Calu3 (cell line): ENCODE measurements around the gene PRELP. TPM values are rescaled to one million over a fixed set of nuclear protein-coding genes. Genes with fewer than 3 reads are reported as not detected.

ENCODE experiments used
- BruUV-seq: library from RNA; stranded (reverse); fragments of 400-500 nt; replicated peaks from 2 replicates; lab custom pipeline; 2021; lab: Mats Ljungman, UMichigan
- CTCF ChIA-PET: fragments of 300-600 bp; sonication (Branson Sonifier 250); formaldehyde crosslinking; loops from one replicate; lab custom pipeline; 2022; ENCODE audit warnings: antibody characterized with exemption; lab: Charles Lee
- DNase-seq: peaks from one replicate; pipeline ENCODE4 v3.0.0; 2022
- H3K27ac Mint-ChIP-seq: one replicate; pipeline ENCODE4 v1.8.0; 2022; ENCODE audit warnings: mixed read lengths; ENCODE audit not compliant: unreplicated experiment
- H3K27me3 Mint-ChIP-seq: one replicate; pipeline ENCODE4 v1.8.0; 2022; ENCODE audit warnings: mixed read lengths; ENCODE audit not compliant: unreplicated experiment
- H3K36me3 Mint-ChIP-seq: one replicate; pipeline ENCODE4 v1.8.0; 2022; ENCODE audit warnings: mild to moderate bottlenecking, moderate library complexity, mixed read lengths; ENCODE audit not compliant: insufficient read depth, unreplicated experiment
- H3K4me1 Mint-ChIP-seq: one replicate; pipeline ENCODE4 v1.8.0; 2022; ENCODE audit warnings: mild to moderate bottlenecking, low read depth, mixed read lengths; ENCODE audit not compliant: unreplicated experiment
- H3K4me3 Mint-ChIP-seq: one replicate; pipeline ENCODE4 v1.8.0; 2022; ENCODE audit warnings: mild to moderate bottlenecking, low read depth, moderate library complexity, mixed read lengths; ENCODE audit not compliant: unreplicated experiment
- H3K9me3 Mint-ChIP-seq: one replicate; pipeline ENCODE4 v1.8.0; 2022; ENCODE audit warnings: low read depth, mixed read lengths; ENCODE audit not compliant: unreplicated experiment
- intact Hi-C: fragments of 100-400 bp; cut with micrococcal nuclease; formaldehyde crosslinking; loops from one replicate; pipeline ENCODE4 v1.10.0; 2022; ENCODE audit not compliant: unreplicated experiment
- total RNA-seq: library from RNA; stranded (reverse); gene quantifications from 2 replicates; pipeline ENCODE4 v1.2.3, GENCODE V29; 2022
- TF ChIP-seq, protein P1 (sequence below): fragments of 200-600 bp; IDR thresholded peaks from one replicate; pipeline ENCODE4 v1.8.0; 2022; ENCODE audit warnings: antibody characterized with exemption; ENCODE audit not compliant: unreplicated experiment

The PRELP gene
- total RNA-seq, 1 experiment from 2014 or later = not detected

DNA sequence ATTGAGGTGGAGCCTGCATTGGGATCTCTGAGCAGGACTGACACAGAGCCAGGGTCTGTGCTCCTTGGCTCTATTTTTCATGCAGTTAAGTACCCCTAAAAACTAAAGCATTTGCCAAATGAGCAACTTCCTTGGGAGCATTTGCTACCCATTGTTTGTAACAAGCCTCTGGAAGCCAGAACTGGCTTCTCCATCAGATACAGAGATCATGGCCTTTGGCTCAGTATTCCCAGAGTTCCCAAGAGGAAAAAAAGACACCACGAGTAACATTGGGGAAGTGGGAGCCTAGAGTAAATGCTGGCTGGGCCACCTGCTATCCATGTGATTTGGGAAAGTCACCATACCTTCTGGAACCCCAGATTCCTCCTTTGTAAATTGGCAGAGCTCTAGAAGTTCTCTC is 63.1 kb downstream of the PRELP start:
- intact Hi-C loops = no loop called here
- H3K9me3 Mint-ChIP-seq = no peaks in the 10 kb centered on the region
- H3K36me3 Mint-ChIP-seq = no peaks in the 10 kb centered on the region
- peaks cover 9% of the 10 kb centered on the region for H3K27me3 Mint-ChIP-seq
- TF ChIP-seq, protein P1, sequence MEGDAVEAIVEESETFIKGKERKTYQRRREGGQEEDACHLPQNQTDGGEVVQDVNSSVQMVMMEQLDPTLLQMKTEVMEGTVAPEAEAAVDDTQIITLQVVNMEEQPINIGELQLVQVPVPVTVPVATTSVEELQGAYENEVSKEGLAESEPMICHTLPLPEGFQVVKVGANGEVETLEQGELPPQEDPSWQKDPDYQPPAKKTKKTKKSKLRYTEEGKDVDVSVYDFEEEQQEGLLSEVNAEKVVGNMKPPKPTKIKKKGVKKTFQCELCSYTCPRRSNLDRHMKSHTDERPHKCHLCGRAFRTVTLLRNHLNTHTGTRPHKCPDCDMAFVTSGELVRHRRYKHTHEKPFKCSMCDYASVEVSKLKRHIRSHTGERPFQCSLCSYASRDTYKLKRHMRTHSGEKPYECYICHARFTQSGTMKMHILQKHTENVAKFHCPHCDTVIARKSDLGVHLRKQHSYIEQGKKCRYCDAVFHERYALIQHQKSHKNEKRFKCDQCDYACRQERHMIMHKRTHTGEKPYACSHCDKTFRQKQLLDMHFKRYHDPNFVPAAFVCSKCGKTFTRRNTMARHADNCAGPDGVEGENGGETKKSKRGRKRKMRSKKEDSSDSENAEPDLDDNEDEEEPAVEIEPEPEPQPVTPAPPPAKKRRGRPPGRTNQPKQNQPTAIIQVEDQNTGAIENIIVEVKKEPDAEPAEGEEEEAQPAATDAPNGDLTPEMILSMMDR = no peak
- no peak for DNase-seq
- CTCF ChIA-PET = no interaction called here
- no TSS peak for BruUV-seq
- peaks cover 24% of the 10 kb centered on the region for H3K4me1 Mint-ChIP-seq
- no peak overlapping the region for H3K27ac Mint-ChIP-seq
- H3K4me3 Mint-ChIP-seq = no peak overlapping the region

DNA sequence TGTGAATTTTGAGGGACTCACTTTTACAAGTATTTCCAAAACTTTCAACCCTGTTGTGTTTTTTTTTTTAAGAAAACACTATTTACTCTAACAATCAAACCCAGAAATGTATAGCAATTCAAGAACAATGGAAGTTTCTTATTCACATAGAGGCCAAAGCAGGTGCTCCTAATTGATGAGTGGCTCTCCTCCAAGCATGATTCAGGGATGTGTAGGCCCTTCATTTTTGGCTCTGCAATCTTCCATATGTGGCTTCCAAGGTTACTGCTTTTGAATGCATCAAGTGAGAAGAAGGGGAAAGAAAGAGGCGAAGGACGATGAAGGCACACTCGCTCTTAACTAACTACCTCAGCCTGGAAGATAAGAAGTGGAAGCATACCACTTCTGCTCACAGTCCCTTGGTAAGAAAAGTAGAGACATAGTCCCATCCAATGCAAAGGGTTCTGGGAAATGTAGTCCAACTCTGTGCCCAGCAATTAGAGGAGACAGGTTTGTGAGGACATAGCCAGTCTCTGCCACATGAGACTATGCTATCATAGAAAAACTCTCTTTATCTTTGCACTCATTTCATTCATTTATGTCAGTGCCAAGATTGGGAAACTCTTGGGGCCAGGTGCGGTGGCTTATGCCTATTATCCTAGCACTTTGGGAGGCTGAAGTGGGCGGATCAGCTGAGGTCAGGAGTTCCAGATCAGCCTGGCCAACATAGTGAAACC is 64.4 kb downstream of the PRELP start:
- H3K27me3 Mint-ChIP-seq = peaks cover 9% of the 10 kb centered on the region
- H3K4me3 Mint-ChIP-seq = no peak overlapping the region
- CTCF ChIA-PET = interaction anchor here (0.6 kb wide), 1 partner anchor 249 kb away, joined by 3 read pairs; no protein-coding TSS in a partner anchor
- no peak for DNase-seq
- H3K9me3 Mint-ChIP-seq = no peaks in the 10 kb centered on the region
- BruUV-seq = no TSS peak
- no peak overlapping the region for H3K27ac Mint-ChIP-seq
- TF ChIP-seq, protein P1 = no peak
- H3K4me1 Mint-ChIP-seq = peaks cover 24% of the 10 kb centered on the region
- no peaks in the 10 kb centered on the region for H3K36me3 Mint-ChIP-seq
- intact Hi-C loops = no loop called here

Other genes starting within 250 kb of the PRELP start
- gene CHIT1, start 246.1 kb upstream of the PRELP start, total RNA-seq = not detected in 2 replicates
- 2.7 and 4.9 TPM in 2 replicates for gene BTG2, start 170.3 kb upstream of the PRELP start, total RNA-seq
- gene FMOD, start 124.7 kb upstream of the PRELP start, total RNA-seq = not detected in 2 replicates
- gene OPTC, start 18.3 kb downstream of the PRELP start, total RNA-seq = not detected in 2 replicates
- 1.9 and 3.9 TPM in 2 replicates for gene ATP2B4, start 151.0 kb downstream of the PRELP start, total RNA-seq